GM21390 (cell line): ENCODE data around the gene GSPT1.
"Not testable (repeated sequence)": the region's sequence is repeated elsewhere in the genome, so short reads cannot be mapped to it uniquely, and the experiment has no call there.

ENCODE experiments used
- ATAC-seq: cut with Tn5 transposase; IDR thresholded peaks from one replicate; pipeline ENCODE4 v1.9.1; 2021; ENCODE audit not compliant: unreplicated experiment

The GSPT1 gene

DNA sequence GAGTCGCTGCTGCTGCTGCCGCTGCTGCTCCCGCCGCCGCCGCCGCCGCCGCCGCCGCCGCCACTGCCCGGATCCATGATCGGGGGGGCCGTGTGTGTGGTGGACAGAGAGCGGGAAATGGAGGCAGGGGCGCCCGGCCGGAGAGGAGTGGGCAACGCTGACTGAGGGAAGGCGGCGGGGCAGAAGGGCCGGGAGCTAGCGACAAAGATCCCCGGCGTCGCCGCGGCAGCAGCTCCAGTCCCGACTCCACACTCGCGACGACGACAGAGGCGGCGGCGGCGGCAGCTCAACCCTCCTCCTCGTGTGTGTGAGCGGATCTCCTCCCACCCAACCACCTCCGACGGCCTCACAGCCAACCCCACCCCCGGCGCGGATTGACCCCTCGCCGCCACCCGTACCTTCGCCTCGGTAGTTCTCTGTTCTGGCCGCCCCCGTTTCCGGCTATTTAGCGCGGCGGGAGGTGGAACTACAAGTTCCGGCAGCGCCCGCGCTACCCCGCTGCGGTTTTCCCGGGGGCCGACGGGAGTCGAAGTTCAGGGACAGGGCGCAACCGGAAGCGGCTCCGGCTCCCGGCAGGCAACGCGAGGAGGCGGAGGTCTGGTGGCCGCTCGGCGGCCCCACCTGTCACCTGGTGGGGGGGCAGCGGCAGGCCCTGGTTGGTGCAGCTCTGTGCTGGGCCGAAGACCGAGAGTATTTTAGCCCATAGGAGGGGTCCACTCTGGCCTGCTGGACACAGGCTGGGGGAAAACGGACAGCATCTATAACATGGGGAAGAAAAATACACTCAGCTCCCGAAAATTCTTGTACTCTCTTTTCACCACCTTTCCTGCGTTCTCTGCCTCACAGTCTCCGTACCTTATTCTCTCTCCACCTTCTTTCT lies at the start of gene GSPT1:
TSS of gene GSPT1 (minus strand) at position 313 of the 880 bp plus-strand sequence. CDS start at position 77, 236 bp downstream.
- ATAC-seq = peak; percentile 75

DNA sequence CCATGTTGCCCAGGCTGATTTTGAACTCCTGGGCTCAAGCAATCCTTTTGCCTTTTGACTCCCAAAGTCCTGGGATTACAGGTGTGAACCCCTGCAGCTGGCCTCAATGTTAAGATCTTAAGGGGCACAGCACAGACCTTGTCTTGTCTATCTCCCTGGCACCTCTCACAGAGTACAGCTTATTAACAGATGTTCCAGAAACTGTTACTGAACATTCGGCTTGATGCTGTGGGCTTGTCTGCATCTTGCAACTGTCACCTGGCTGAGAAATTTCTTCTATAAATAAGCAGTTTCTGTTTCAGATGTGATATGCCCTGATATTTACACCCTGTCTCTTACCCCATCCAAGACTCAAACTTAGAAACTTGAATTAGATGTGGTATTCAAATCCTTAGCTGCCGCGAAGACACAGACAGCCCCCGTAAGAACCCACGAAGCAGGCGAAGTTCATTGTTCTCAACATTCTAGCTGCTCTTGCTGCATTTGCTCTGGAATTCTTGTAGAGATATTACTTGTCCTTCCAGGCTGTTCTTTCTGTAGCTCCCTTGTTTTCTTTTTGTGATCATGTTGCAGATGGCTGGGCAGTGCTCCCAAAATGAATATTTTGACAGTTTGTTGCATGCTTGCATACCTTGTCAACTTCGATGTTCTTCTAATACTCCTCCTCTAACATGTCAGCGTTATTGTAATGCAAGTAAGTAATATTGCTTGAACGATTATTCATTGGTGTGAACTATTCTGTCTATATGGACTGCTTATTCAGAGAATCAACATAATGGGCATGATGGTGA lies 49.2 kb upstream of the GSPT1 start, which contains the start of gene TNFRSF17:
TSS of gene TNFRSF17 (plus strand) at position 450 of the 791 bp plus-strand sequence. CDS start at position 565, 115 bp downstream.
- ATAC-seq = peak; percentile 73

DNA sequence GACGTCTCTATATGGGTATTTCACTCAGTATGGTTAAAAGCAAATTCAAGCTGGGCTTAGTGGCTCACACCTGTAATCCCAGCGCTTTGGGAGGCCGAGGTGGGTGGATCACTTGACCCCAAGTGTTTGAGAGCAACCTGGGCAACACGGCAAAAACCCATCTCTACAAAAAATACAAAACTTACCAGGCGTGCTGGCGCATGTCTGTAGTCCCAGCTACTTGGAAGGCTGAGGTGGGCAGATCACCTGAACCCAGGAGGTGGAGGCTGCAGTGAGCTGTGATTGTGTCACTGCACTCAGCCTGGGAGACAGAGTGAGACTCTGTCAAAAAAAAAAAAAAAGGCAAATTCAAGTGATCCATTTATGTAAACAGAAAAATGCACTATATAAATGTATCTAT lies 48.0 kb upstream of the GSPT1 start:
- no peak for ATAC-seq

GRCh38 chr16:11962978-11963377 lies 47.2 kb upstream of the GSPT1 start:
- not testable (repeated sequence) for ATAC-seq

- not testable (repeated sequence) for ATAC-seq
These were observed 46.7 kb upstream of the GSPT1 start for GRCh38 chr16:11962457-11962856.

DNA sequence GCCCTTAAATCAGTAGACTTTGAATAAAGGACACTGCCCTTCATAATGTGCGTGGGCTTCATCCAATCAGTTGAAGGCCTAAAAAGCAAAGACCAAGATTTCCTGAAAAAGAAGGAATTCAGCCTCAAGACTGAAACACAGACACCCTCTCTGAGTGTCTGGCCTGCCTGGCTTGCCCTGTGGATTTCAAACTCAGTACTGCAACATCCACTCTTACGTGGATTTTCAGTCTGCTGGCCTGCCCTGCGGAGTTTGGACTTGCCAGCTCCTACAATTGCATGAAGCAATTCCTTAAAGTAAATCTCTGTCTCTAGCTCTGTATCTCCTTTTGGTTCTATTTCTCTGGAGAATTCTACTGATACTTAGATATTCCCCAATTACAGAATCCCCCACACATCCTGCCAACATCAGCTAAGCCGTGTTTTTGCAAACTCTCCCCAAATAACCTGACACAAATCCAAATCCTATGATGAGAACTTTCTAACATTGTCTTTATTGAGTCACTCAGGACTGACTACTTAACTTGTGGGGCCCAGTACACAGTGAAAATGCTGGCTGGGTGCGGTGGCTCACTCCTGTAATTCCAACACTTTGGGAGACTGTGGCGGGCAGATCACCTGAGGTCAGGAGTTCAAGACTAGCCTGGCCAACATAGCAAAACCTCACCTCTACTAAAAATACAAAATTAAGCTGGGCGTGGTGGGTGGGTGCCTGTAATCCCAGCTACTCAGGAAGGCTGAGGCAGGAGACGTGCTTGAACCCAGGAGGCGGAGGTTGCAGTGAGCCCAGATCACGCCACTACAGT lies 42.0 kb upstream of the GSPT1 start:
- ATAC-seq = no peak

DNA sequence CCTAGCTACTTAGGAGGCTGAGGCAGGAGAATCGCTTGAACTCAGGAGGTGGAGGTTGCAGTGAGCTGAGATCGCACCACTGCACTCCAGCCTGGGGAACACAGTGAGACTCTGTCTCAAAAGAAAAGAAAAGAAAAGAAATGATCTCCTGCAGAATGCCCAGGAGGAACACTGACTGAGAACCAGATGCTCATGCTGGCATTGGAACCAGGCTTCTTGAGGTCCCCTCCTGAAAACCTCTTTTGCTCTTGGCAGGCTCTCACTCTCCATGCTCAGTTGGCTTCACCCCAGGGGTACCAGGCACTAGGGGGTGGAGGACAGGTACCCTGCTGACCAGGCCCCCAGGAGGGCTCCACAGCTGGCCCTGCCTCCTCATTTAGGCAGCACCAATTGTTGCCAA lies 40.8 kb upstream of the GSPT1 start:
- no peak for ATAC-seq

- ATAC-seq = no peak
These were observed 40.0 kb upstream of the GSPT1 start for GRCh38 chr16:11955713-11956123.

GRCh38 chr16:11953576-11953975 lies 37.8 kb upstream of the GSPT1 start:
- ATAC-seq = not testable (repeated sequence)

DNA sequence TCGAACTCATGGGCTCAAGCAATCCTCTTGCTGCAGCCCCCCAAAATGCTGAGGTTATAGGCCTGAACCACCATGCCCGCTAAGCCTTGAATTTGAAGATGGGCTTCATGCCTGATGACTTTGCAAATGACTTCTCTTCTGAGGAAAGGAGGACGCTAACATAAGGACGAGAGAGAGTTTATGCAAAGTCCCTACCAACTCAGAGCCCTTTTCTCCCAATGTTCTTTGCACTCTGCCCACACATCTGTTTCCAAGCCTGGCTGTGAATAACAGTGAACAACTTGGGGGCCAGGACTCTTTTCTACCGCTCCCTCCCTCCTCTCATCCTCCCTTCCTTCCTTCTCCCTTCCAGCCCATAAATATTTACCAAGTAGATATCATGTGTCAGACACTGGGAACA lies 34.6 kb upstream of the GSPT1 start:
- ATAC-seq = no peak

GRCh38 chr16:11949527-11949926 lies 33.8 kb upstream of the GSPT1 start:
- no peak for ATAC-seq

DNA sequence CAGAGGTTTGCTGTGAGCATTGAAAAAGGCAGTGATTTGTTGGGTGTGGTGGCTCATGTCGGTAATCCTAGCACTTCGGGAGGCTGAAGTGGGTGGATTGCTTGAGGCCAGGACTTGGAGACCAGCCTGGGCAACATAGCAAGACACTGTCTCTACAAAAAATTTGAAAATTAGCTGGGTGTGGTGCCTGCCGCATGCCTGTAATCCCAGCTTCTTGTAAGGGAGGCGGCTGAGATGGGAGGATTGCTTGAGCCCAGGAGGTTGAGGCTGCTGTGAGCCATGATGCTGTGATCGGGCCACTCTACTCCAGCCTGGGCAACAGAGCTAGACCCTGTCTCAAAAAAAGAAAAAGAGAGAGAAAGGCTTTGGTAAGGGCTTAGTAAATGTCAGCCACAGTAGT lies 33.1 kb upstream of the GSPT1 start:
- no peak for ATAC-seq

GRCh38 chr16:11946433-11946832 lies 30.7 kb upstream of the GSPT1 start:
- ATAC-seq = no peak

DNA sequence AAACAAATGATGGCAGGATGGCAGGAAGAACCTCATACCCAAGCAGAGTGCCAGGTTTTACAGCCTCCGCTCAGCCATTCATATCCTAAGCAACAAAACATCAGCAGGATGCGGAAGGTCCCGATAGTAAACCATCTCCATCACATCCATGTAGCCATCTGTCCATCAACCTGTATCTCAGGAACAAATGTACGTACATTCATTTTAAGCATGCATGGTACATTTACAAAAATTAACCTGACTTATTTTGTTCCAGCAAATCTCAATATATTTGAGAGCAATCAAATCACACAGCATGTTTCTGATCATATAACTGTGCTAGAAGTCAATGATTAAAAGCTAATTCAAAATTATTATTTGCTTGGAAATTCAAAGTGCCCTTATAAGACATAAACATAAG lies 26.2 kb upstream of the GSPT1 start, which contains the start of gene NPIPB2:
TSS of gene NPIPB2 (minus strand) at position 101 of the 400 bp plus-strand sequence. CDS start at position 101, 0 bp downstream.
- not testable (repeated sequence) for ATAC-seq

DNA sequence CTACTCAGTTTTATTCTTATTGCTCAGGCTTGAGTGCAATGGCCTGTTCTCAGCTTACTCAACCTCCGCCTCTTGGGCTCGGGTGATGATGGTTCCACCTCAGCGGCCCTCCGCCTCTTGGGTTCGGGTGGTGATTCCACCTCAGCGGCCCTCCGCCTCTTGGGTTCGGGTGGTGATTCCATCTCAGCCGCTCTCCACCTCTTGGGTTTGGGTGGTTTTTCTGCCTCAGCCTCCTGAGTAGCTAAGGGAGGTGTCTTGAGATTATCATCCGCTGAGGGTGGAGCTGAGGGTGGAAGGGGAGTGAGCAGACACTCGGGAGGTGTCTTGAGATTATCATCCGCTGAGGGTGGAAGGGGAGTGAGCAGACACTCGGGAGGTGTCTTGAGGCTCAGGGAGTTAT lies 11.6 kb upstream of the GSPT1 start:
- ATAC-seq = not testable (repeated sequence)

DNA sequence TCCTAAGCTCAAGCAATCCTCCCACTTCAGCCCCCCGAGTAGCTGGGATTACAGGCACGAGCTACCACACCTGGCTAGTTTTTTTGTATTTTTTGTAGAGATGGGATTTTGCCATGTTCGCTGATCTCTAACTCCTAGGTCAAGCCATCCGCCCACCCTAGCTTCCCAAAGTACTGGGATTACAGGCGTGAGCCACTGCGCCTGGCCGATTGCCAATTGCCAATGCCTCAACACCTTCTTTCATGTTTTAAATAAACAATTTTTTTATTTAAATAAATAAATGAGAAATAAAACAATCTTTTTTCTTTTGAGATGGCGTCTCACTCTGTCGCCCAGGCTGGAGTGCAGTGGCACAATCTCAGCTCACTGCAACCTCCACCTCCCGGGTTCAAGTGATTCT lies 8.3 kb upstream of the GSPT1 start:
- not testable (repeated sequence) for ATAC-seq

DNA sequence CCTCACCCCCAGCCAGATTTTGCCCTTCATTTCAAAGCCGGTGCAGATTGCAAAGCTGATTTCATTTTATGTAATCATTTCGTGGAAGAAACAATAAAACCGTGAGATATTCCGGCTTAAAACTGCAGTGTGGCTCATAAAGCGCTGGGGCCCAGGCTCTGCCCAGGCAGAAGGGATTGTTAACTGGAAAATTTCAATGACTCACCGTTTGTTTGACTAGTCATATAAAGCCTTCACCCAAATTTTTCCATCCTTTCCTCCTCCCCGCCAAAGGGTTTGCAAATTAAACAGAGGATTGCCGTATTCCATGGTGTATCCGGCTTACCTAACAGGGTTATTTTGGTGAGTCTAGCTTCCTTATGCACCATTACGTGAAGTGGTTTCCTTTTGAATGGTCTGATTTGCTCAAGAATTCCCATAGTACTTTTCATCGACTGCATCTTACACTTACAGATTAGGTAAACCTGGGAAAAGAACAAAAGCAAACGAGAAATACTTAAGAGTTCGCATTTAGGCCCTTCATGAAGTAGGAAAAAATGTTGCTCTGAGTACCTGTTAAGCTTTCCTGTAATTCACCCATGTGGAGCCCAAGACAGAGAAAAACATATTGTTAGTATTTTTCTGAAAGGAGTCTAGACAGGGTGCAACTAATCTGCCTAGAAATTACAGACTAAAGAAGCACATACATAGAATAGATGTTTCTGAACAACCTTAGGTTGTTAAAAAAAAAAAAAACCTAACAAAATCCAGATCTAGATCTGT lies 949 bp upstream of the GSPT1 start:
- ATAC-seq = no peak

- ATAC-seq = peak; percentile 27
These were observed 577 bp downstream of the GSPT1 start for GRCh38 chr16:11915114-11915643.

DNA sequence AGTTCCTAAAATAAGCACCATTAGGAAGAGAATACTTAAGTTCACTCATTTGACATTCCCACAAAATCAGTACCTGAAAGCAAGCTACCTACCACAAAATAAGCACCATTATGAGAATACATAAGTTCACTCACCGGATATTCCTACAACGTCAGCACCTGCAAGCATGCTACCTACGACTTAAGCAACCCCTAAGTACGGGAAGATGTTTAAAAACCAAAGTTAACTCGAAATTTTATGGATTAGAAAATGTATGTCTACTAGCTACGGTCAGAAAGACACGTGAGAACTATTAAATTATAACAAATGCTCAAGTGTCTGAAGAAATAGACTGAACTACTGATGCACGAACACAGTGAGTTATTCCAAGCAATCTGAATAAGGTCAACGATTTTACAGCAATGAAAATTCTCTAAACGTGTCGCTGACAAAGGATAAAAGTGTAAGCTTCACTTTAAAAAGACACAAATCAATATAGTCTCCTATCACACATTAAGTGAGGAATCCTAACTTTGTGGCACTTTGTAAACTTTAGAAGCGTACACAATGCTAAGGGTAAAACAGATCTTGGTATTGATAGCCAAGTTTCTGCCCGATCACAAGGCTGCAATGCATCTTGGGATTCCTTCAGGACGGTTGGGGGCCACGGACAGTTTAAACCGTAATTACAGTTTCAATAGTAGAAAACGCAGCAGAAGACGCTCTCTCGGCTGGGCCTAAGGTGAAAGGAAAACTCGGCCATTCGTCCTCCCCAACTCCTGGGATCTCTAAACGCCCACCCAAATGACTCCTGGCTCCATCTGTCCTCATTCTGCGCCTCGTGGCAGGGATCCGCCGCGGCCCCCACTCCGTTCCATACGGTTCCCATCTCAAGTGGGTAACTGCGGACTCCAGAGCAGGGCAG lies 1.3 kb downstream of the GSPT1 start:
- peak; percentile 6 for ATAC-seq
